ENCODE results near the gene CGREF1.

GRCh38 chr2:27094353-27094984, 24.5 kb downstream of the CGREF1 start:
- TF ChIP-seq ZNF274 (IDR thresholded peaks at IDR 0.05; ENCODE audit: low read depth, low read length) (no peak), SUZ12 (IDR thresholded peaks at IDR 0.05; ENCODE audit: extremely low read depth, insufficient read depth, insufficient read length) (no peak), YY1 (IDR thresholded peaks at IDR 0.05; ENCODE audit: insufficient read depth, insufficient read length) (no peak)
